IMR-90 (cell line): ENCODE results near the gene OR10H1. TPM values are rescaled to one million over a fixed set of nuclear protein-coding genes. Genes with fewer than 3 reads are reported as not detected.
"Not testable (repeated sequence)": the region's sequence is repeated elsewhere in the genome, so short reads cannot be mapped to it uniquely, and the experiment has no call there.

Source experiments
- ATAC-seq: fragments of 200-7000 bp; cut with Tn5 transposase; 2 replicates; pipeline ENCODE4 v1.9.1; 2020; ENCODE audit warnings: low read depth, mild to moderate bottlenecking, moderate library complexity
- BruUV-seq: library from RNA; stranded (reverse); fragments of 400-500 nt; replicated peaks from 2 replicates; lab custom pipeline; 2021; lab: Mats Ljungman, UMichigan
- CTCF ChIA-PET: fragments of 300-600 bp; formaldehyde crosslinking; extraction: SDS; loops from one replicate; lab custom pipeline; 2021; ENCODE audit warnings: antibody characterized with exemption; lab: Yijun Ruan, JAX
- POLR2A ChIA-PET: fragments of 300-600 bp; sonication (Branson Sonifier 250); formaldehyde crosslinking; loops from one replicate; lab custom pipeline; 2022; ENCODE audit warnings: antibody characterized with exemption; ENCODE audit not compliant: unreplicated experiment; lab: Charles Lee
- DNase-seq: peaks from one replicate; pipeline ENCODE4 v3.0.0; 2013
- H2AFZ ChIP-seq: replicated peaks from 2 replicates; pipeline ENCODE3; 2013; ENCODE audit warnings: low read length, mild to moderate bottlenecking; ENCODE audit not compliant: poor library complexity
- H2AK5ac ChIP-seq: 2 replicates; pipeline ENCODE4 v1.6.1; 2013; ENCODE audit warnings: low read depth, low read length, inconsistent platforms
- H2AK9ac ChIP-seq: replicated peaks from 2 replicates; pipeline ENCODE3; 2013; ENCODE audit warnings: mild to moderate bottlenecking, low read depth, low read length, moderate library complexity; ENCODE audit not compliant: poor library complexity
- H2BK120ac ChIP-seq: 2 replicates; pipeline ENCODE4 v1.6.1; 2013; ENCODE audit warnings: low read depth, low read length, inconsistent platforms
- H2BK15ac ChIP-seq: 3 replicates; pipeline ENCODE4 v1.6.1; 2013; ENCODE audit warnings: low read depth, low read length, inconsistent platforms
- H2BK20ac ChIP-seq: 2 replicates; pipeline ENCODE4 v1.6.1; 2013; ENCODE audit warnings: low read depth, mild to moderate bottlenecking, inconsistent platforms, low read length, moderate library complexity
- H2BK5ac ChIP-seq: 2 replicates; pipeline ENCODE4 v1.6.1; 2013; ENCODE audit warnings: mild to moderate bottlenecking, low read depth, low read length, inconsistent platforms; ENCODE audit not compliant: poor library complexity, severe bottlenecking
- H3K14ac ChIP-seq: replicated peaks from 2 replicates; pipeline ENCODE4 v1.6.1; 2013; ENCODE audit warnings: low read depth, low read length, inconsistent platforms
- H3K18ac ChIP-seq: 2 replicates; pipeline ENCODE4 v1.6.1; 2013; ENCODE audit warnings: low read depth, low read length, control low read depth
- H3K23ac ChIP-seq: 2 replicates; pipeline ENCODE4 v1.6.1; 2013; ENCODE audit warnings: low read depth, low read length, inconsistent platforms
- H3K27ac ChIP-seq: 2 replicates; pipeline ENCODE4 v1.5.1; 2013; ENCODE audit warnings: mild to moderate bottlenecking, control low read depth, low read length; ENCODE audit not compliant: insufficient read depth
- H3K27me3 ChIP-seq: 2 replicates; pipeline ENCODE4 v1.6.1; 2013; ENCODE audit warnings: low read length; ENCODE audit not compliant: control insufficient read depth, insufficient read depth
- H3K36me3 ChIP-seq: 2 replicates; pipeline ENCODE4 v1.6.1; 2013; ENCODE audit warnings: low read length, mixed read lengths; ENCODE audit not compliant: control insufficient read depth, insufficient read depth
- H3K4ac ChIP-seq: 2 replicates; pipeline ENCODE4 v1.6.1; 2013; ENCODE audit warnings: low read depth, low read length, inconsistent platforms
- H3K4me1 ChIP-seq: 2 replicates; pipeline ENCODE4 v1.6.1; 2013; ENCODE audit warnings: low read length, mixed read lengths; ENCODE audit not compliant: control insufficient read depth, insufficient read depth
- H3K4me2 ChIP-seq: 2 replicates; pipeline ENCODE4 v1.6.1; 2013; ENCODE audit warnings: low read depth, mild to moderate bottlenecking, control low read depth, low read length, moderate library complexity
- H3K4me3 ChIP-seq: 2 replicates; pipeline ENCODE4 v1.5.1; 2013; ENCODE audit warnings: low read depth, mild to moderate bottlenecking, control low read depth, low read length, moderate library complexity; ENCODE audit not compliant: insufficient read depth
- H3K56ac ChIP-seq: 2 replicates; pipeline ENCODE4 v1.6.1; 2013; ENCODE audit warnings: low read length, inconsistent platforms; ENCODE audit not compliant: insufficient read depth; ENCODE audit errors: extremely low read depth
- H3K79me1 ChIP-seq, 2 experiments: 2 replicates each; pipeline ENCODE4 v1.6.1; 2013; ENCODE audit warnings: low read length in 2 of 2, inconsistent platforms in 1 of 2, low read depth in 1 of 2
- H3K9ac ChIP-seq: 2 replicates; pipeline ENCODE4 v1.6.1; 2013; ENCODE audit warnings: low read depth, low read length, control low read depth
- H3K9me1 ChIP-seq: 2 replicates; pipeline ENCODE4 v1.6.1; 2013; ENCODE audit warnings: low read length, inconsistent platforms; ENCODE audit not compliant: insufficient read depth
- H3K9me3 ChIP-seq: 2 replicates; pipeline ENCODE4 v1.6.1; 2013; ENCODE audit warnings: low read length; ENCODE audit not compliant: control insufficient read depth, insufficient read depth
- H4K20me1 ChIP-seq: 2 replicates; pipeline ENCODE4 v1.6.1; 2013; ENCODE audit warnings: low read length, inconsistent platforms; ENCODE audit not compliant: insufficient read depth
- H4K5ac ChIP-seq: 2 replicates; pipeline ENCODE4 v1.6.1; 2013; ENCODE audit warnings: mild to moderate bottlenecking, low read depth, low read length, control low read depth
- H4K8ac ChIP-seq, 2 experiments: 2 replicates each; pipeline ENCODE4 v1.6.1; 2013; ENCODE audit warnings: low read depth in 2 of 2, low read length in 2 of 2, control low read depth in 1 of 2, inconsistent platforms in 1 of 2
- H4K91ac ChIP-seq: 2 replicates; pipeline ENCODE4 v1.6.1; 2013; ENCODE audit warnings: low read depth, low read length, inconsistent platforms; ENCODE audit not compliant: insufficient read depth
- WGBS, 2 experiments: methylation state at CpG; one replicate each; pipeline versions ENCODE4 v1.1.5 to v1.1.7; 2013; ENCODE audit warnings: missing lambda C conversion rate in 2 of 2; ENCODE audit not compliant: insufficient read length in 1 of 2; ENCODE audit errors: extremely low coverage in 2 of 2; 5-methylcytosine and 5-hydroxymethylcytosine counted together
- dilution Hi-C: fragments of 300-500 bp; cut with HindIII; formaldehyde crosslinking; loops from one replicate; pipeline ENCODE4 v1.14.3; 2018; ENCODE audit warnings: low sequenced_read_pairs; ENCODE audit not compliant: unreplicated experiment
- in situ Hi-C: fragments of 300-500 bp; cut with MboI; formaldehyde crosslinking; loops from 3 replicates; pipeline ENCODE4 v1.14.3; 2019; ENCODE audit warnings: low sequenced_read_pairs, inconsistent platforms, mixed read lengths
- intact Hi-C: fragments of 100-400 bp; cut with micrococcal nuclease; formaldehyde crosslinking; loops from 2 replicates; pipeline ENCODE4 v1.10.0; 2022
- polyA plus RNA-seq, 3 experiments: library from polyadenylated mRNA; depleted of rRNA; stranded (reverse); fragments of >200 nt; gene quantifications; 2 replicates each; pipeline ENCODE4 v1.2.3, GENCODE V29; 2012; ENCODE audit warnings: low replicate concordance in 1 of 3
- total RNA-seq: library from RNA; depleted of rRNA; stranded (reverse); fragments of >200 nt; gene quantifications from 2 replicates; pipeline ENCODE4 v1.2.3, GENCODE V29; 2012

Gene OR10H1
- total and polyA plus RNA-seq, 2 of the 4 experiments (the other 2 are of a cell fraction), result not detected

GRCh38 chr19:15843894-15844222 is 28.4 kb upstream of the OR10H1 start:
- H3K4me1 ChIP-seq, H2AFZ ChIP-seq, H3K9me1 ChIP-seq, H3K14ac ChIP-seq, H3K9me3 ChIP-seq, H4K91ac ChIP-seq, H2AK5ac ChIP-seq, H3K56ac ChIP-seq, H2BK15ac ChIP-seq, H2BK20ac ChIP-seq, intact Hi-C loops, H3K9ac ChIP-seq, H3K18ac ChIP-seq, H4K20me1 ChIP-seq, H3K23ac ChIP-seq, DNase-seq, H3K36me3 ChIP-seq, H4K5ac ChIP-seq, dilution Hi-C loops, H4K8ac ChIP-seq, H3K4ac ChIP-seq, H2BK120ac ChIP-seq, H3K79me1 ChIP-seq, H2BK5ac ChIP-seq, POLR2A ChIA-PET, ATAC-seq, H3K27me3 ChIP-seq, H3K27ac ChIP-seq, BruUV-seq, H3K4me3 ChIP-seq, H2AK9ac ChIP-seq, H3K4me2 ChIP-seq: not testable (repeated sequence)
- no CpG with 5 or more reads among the region's 8 CpGs for WGBS, 2 experiments
- CTCF ChIA-PET, result interaction anchor here (1.0 kb wide), 1 partner anchor 50 kb away, joined by 3 read pairs; no protein-coding TSS in a partner anchor
- in situ Hi-C loops, result loop anchor here (25.0 kb wide), 1 partner anchor 343 kb away; the partner anchor contains the start of genes AP1M1 and FAM32A
